Stimulated activated CD8-positive, alpha-beta memory T cell treated with anti-CD3 and anti-CD28 coated beads, Interleukin-15, amount 100 ng/mL, for 1 hour (primary cell): ENCODE measurements around the gene NSUN7.
"Not testable (repeated sequence)": the region's sequence is repeated elsewhere in the genome, so short reads cannot be mapped to it uniquely, and the experiment has no call there.

Experiments
- DNase-seq: peaks from one replicate; pipeline ENCODE4 v3.0.0-alpha.2; 2020; ENCODE audit warnings: low read depth

NSUN7 gene

DNA sequence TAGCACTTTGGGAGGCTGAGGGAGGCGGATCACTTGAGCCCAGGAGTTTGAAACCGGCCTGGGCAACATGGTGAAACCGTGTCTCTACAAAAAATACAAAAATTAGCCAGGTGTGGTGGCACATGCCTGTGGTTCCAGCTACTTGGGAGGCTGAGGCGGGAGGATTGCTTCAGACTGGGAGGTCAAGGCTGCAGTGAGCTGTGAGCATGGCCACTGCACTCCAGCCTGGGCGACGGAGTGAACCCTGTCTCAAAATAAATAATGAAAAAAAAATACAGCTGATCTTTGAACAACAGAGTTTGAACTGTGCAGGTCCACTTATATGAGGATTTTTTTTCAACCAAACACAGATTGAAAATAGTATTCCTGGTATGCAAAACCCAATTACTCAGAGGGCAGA, 67.4 kb downstream of the NSUN7 start:
- DNase-seq, result not testable (repeated sequence)

DNA sequence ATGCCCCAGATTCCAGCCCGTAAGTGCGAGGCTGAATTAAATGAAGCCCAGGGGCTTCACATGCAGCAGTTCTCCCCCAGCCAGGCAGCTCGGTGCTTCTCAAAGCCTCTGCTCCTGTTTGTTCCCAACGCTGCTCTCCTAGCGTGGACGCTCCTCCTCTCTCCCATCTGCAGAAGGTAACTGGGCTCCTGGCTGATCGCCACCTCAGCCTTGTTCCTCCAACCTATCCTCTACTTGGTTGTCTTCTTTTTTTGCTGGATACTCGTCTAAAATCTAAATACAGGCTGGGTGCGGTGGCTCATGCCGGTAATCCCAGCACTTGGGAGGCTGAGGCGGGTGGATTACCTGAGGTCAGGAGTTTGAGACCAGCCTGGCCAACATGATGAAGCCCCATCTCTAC, 70.3 kb downstream of the NSUN7 start:
- no peak for DNase-seq

DNA sequence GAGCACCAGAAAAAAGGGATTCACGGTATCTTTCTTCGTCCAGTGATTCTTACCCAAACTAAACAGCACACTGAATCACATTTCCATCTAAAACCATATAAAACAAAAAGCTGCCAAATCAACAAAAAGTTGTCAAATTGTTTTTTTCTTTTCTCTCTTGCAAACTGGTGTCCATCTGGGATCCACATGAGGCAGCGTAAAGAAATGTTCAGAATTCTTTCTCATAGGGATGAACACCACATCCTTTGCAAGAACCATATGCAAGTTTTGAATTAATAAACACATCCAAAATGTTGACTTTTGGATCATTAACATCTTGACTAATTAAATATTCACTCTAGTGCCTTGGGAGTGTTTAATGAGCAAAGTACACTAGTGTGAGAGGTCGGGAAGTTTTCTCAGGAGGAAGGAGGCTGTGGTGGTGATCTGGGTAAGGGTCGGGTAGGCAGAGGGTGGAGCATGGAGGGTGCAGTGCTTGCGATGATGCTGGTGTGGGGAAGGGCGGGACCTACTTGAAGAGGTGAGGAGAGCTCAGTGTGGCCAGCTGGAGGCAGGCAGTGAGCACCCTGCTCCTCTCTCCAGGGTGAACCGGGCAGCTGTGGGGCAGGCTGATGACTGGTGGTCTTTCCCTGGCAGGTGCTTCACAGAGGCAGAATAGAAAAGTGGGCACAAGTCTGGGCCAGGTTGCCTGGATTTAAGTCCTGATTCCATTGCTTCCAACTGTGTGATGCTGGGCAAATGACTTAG, 72.8 kb downstream of the NSUN7 start:
- no peak for DNase-seq

DNA sequence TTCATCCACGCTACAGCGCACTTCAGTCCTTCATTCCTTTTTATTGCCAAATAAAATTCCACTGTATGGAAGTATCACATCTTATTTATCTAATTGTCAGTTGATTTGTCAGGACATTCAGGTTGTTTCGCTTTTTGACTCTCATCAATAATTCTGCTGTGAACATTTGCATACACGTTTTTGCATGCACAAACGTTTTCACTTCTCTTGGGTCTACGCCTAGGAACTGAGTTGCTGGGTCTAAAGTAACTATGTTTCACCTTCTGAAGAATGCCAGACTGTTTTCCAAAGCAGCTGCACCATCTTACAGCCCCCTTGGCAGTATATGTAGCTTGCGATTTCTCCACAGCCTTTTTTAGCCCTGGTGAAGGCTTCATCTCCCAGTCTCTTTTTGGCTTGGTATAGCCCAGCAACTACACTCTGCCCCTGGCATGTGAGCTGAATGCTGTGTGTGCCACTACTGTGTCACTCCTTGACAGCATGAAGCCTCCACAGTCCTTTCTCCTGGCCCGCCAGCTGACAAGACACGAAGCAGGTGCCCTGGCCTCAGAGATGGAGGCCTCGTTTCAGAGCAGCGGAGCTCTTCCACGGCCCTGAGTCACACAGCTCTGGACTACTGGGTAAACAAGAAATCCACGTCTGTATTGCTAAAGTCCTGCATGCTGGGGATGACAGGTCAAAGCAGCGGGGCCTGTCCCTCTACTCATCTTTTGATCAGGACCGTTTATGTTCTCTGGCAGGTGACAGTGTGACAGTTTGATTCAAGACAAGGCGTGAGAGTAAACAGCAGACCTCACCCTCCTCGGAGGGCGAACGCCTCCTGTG, 75.5 kb downstream of the NSUN7 start:
- DNase-seq, result no peak

DNA sequence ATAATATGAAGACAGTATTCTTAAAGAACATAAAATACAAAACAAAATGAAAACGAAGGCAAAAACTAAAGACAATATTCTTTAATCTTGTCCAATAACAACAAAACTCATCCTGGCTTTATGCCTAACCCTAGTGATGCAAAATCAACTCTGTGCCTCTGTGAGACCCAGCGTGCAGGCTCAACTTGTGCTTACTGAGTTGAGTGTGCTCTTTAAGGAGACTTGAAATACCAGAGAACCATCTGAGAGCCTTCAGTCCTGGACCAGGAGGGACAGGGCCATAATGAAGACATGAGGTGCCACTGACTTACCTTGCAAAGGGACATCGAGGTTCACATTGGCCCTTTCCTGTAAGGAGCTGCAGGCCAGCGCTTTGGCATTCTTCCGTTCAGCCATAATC, 77.1 kb downstream of the NSUN7 start:
- no peak for DNase-seq

DNA sequence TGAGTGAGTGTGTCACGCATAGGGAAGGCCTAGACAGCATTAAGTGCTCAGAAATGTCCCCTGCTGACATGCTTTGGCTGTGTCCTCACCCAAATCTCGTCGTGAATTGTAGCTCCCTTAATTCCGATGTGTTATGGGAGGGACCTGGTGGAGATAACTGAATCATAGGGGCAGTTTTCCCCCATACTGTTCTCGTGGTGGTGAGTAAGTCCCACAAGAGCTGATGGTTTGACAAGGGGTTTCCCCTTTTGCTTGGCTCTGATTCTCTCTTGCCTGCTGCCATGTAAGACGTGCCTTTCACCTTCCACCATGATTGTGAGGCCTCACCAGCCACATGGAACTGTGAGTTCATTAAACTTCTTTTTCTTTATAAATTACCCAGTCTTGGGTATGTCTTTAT, 78.0 kb downstream of the NSUN7 start:
- DNase-seq, result no peak

DNA sequence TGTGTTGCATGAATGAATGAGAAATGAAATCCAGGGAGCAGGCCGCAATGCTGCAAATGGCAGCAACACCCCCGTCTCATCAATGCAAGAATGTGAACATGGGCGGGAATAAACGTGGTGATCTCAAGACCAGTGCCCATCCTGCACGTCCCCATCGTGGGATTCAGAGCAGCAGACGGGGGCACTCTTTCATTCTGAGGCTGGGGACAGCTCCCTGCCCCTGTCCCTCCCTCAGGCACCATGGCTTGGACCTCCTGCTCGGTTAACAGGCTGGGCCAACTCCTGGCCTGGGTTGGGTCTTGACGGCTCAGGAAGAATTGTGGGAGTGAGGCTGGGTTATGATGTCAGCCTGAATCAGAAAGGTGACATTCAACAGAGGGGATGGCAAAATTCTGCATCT, 78.9 kb downstream of the NSUN7 start:
- no peak for DNase-seq

DNA sequence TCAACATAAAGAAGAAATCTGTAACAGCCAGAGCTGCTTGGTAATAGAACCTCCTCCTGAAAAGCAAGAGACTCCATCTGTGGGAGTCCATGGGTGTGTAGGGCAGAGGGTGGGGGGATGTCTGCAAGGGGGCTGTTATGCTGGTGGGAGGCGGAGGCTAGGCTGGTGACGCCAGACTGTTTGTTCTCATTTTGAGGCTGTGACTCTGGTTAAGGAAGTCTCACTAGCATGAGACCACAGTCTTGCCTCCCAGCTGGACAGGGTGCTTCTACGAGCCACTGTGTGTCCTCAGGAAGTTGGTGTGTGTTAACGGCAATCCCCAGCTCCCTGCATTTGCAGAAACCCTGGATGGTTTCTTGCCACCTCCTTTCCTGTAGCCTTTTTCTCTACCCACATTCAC, 79.8 kb downstream of the NSUN7 start:
- DNase-seq, result no peak

DNA sequence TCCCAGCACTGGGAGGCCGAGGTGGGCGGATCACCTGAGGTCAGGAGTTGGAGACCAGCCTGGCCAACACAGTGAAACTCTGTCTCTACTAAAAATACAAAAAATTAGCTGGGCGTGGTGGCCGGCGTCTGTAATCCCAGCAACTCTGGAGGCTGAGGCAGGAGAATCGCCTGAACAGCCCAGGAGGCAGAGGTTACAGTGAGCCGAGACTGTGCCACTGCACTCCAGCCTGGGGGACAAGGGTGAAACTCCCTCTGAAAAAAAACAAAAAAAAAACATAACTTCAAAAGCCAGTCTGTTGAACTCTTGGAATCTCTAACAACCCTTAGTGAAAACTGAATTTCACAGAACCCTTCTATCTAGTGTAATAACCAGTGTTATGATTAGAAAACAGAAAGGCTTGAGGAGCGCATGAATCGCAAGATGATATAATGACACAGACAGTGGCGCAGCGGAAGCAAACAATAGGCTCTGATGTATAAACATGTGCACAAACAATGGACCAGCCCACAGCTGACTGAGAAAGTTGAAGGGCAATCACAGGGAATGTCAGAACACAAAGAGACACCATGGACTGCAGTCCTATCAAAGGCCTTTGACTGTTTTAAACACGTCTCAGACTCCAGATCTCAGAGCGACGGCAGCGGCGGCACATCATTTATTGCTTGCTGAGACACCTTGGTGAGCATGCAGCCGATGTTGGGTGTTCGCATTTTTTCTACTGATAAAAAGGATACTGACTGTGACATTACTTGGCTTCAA, 81.6 kb downstream of the NSUN7 start:
- DNase-seq, result no peak

DNA sequence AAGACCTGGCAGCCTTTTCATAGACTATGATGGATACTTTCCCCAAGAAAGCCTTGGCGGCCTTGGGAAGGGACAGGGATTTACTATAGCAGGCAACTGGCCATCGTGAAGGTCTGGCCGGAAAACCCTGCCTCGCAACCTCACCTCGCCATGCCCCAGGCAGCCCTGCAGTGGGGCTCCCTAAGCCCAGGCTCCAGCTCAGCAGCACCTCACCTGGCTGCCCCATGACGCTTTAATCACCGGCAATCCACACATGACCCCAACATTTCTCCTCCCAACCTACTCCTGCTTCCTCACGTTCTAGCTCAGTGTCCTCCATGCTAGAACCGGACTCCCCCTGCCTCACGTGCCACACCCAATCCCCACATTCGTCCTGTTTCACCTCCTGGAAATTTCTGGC, 82.4 kb downstream of the NSUN7 start:
- no peak for DNase-seq

DNA sequence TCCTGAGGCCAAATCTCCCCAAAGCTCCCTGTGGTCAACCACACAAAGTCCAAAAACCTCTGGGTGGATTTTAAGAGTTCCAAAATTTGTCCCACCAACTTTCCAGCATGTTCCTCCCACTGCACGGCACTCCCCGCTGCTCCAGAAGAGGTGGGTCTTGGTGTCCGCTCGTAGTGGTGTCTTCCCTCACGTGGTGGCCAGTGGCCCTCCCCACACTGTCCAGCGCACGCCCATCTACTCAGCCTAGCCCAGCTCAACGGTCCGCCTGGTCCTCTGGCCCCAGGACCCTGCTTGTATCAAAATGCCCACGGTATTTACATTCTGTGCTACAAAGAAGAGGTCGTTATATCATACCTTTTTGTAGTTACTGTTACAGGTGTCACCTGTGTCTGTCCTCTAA, 83.5 kb downstream of the NSUN7 start:
- no peak for DNase-seq

DNA sequence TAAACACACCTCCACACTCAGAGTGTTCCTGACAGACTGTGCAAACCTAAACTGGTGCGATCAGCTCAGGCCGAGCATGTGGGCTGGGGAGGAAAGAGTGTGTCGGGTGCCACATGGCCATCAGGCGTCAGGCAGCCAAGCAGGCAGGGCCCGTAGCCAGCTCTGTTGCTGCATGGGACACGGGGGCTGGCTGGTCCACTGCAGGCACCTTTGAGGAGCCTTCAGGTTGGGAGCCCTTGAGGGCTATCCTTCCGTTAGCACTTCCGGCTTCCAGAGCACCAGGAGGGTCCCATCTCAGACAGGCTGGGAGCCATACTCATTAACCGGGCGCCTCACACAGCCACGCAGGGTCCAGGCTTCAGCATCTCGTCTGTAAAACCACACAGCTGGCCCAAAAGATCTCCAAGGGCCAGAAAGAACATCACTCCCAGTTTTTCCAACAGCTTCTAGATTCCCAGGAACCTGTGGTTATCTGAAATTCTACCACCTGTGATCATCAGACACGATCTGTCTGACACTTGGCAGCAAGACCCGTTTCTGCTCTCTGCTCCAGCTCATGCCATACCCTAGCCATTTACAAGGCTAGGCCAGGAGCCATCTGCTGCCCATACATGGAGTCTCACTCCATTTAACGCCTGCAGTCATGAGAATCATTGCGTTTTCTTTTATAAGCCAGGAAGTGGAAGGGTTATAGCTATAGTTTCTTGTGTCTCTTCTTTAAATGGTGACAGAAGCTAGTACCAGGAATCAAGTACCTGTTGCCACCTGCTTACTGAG, 87.5 kb downstream of the NSUN7 start:
- no peak for DNase-seq

DNA sequence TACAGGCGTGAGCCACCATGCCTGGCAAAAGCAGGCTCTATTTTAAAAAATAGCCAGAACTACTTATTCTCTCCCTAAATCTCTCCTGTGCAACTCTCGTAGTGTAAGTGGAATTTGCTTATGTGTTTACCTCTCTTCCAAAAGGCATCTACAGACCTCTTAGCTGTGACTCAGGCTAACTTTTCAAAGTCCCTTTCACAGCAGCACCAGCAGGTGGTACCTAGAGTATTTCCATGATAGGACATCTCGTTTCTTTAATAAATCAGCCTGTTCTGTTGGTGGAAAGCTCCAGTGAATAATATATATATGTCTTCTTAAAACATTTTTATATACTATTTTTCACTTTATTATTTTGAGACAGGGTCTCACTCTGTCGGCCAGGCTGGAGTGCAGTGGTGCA, 89.0 kb downstream of the NSUN7 start:
- DNase-seq, result no peak

DNA sequence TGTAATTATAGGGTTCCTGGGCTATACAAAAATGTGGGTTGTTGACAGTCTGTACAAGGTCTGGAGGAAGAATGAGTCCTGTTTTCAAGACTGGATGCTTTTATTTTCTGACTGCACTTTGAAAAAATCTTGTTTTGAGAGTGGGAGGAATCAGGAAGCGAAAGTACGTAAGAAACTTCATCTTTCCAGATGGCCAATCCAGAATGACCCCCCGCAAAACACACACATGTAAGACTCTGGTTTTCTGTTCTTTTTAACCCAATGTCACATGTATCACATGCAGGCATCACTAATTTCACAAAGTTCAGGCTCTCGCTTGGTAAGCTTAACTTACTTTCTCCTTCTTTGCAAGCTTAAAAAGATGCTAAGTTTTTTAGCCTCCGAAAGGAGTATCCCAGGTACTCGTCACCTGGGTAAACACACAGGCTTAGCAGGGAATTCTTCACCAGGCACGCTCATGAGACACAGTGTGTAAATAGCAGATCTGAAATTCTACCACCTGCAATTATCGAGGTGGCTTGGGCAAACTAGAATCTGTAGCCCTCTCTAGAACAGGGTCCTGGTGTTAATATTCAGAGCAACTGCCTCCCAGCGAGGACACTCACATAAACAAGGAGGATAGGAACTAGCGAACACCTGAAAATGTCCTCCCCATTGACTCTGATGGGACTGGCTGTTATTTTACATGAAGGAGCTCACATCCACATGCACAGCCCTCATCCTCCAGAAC, 90.7 kb downstream of the NSUN7 start:
- DNase-seq, result no peak

DNA sequence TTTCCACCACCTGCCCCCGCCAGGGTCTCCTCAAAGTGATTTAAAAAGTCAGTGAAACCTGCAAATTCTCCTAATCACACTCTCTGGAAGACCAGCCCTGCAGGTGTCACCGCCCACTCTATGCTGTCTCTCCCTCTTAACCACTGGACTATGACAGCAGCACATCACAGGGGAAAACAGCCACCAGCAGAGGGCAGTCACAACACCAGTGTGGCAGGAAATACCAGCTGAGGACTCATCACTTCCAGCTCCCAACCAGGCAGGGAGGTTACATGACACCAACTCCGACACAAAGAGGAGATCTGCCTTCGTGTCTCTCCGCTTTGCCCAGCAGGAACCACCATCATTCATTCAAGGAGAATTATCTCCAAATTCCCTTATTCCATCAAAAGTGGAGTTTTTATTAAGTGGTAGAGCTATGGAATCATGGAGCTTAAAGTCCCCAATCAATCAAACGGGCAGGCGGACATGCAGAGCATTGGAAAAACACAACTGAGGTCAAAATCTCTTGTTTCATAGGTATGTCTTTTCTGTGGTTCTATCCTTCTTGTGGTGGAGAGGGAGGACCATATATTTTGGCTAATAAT, 91.3 kb downstream of the NSUN7 start:
- peak; percentile 38 for DNase-seq

DNA sequence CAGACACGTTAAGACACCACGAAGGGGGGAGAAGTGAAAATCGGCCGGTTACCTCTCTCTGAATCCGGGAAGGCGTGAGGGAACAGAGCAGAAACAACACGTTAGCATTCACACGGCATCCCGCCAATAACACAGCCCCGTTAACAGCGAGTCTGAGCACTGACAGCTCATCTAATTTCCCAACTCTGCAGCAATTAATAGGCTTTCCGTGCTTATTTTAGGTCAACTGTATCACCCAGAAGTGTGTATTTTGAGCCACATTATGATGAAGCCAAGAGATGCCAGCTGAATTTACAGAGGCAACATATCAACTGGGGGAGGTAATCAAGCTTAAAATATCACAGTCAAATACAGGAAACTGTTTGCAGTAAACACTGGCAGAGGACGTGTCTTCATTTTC, 92.6 kb downstream of the NSUN7 start:
- DNase-seq, result no peak

DNA sequence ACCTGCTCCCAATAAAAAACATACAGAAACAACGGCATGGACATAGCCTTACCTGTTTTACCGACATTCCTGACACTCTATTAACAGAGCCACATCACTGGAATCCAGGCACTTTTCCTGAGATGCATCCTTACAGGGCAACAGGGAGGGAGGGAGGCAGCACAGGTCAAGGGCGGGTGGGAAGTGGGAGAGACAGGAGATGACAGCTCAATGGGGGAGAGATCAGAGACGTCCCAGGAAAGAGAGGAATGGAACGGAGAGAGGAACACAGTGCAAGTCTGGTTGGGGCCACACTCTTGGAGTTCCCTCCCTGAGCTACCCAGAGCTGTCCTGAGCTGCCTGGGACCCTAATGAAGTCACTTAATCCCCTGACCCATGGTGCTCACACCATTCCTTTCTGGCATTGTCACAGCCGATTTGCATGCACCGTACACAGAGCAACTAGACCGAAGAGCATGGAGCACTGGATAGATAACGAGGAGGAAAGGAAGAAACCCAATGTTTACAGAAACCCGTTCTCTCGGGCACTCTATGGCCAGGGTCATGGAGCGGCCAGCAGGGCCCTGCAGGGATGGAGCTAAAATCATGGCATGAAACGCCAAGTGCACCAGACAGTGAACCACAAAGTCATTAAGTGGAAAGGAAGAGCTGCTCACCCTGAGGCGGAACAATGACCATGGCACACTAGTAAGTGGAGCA, 93.1 kb downstream of the NSUN7 start:
- DNase-seq, result no peak

DNA sequence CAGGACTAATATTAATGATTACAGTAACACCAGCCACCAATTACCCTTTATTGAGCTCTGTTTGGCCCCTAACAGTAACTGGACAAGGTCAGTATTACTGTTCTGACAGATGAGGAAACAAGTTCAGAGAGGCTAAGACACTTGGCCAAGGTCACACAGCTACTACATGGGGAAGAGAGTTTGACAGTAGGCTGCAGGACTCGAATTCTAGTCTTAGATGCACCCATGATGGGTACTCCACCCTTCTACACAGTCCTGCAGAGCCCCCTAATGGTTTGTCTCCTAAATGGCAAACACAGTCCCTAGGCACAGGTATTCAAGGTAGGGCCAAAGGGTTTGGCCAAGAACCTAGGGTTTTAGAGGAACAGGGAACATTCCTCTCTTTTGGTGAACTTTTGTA, 93.9 kb downstream of the NSUN7 start:
- no peak for DNase-seq

DNA sequence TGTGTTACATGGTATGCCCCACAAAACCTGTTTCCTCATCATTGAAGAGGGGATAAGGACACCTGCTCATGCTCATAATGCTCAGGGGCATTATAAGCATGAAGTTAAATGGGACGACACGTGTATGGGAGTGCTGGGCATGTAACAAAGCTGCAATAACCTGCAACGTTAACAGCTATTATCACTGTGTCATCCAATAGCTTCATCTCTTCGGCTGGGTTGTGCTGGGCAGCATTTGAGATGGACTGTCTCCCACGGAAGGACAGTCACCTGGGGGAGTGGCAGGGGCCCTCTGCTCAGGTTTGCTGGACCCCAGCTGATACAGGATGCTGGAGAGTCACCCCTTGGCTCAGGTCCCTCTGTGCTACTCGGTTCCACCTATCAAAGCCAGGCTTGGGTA, 94.5 kb downstream of the NSUN7 start:
- no peak for DNase-seq

DNA sequence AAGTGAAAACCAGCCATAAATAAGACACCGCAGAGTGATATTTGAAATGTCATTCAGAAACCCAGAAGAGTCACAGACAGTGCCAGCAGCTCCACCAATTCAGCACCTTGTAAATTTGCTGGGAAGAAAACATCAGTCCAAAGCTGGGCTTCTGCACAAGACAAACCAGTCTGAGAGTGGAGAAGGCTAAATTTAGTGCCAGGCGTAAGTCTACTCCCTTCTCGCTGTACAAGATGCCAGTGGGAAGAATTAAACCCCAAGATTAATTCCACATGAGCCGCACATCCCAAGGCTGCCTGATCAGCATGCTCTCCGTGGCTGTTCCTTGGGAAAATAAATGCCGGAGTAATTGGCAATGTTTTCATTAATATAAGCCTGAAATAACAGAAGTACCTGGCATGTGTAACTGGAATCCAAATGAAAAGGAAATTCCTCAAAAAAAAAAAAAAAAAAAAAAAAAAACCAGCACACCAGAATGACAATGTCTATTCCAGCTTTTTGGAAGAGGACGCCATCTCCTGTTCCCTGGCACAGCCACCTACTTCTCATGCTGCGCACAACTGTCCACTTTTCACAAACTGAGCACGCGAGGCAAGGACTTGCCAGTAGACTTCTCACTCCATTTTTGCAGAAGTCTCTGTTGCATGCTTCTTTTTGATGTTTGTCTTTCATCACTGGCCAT, 95.5 kb downstream of the NSUN7 start:
- DNase-seq, result no peak
